Body of pancreas (tissue), 4 donors: ENCODE measurements around the gene APOL2.
"Not testable (repeated sequence)": the region's sequence is repeated elsewhere in the genome, so short reads cannot be mapped to it uniquely, and the experiment has no call there.

Source experiments
- POLR2A ChIP-seq, 3 donors: fragments of 450-650 bp; IDR thresholded peaks; one replicate each; pipeline ENCODE4 v1.6.1; 2016; ENCODE audit warnings: antibody characterized with exemption in 3 of 3, mild to moderate bottlenecking in 2 of 3
- TF ChIP-seq, protein P1 (sequence below), 7 experiments: fragments of 450-650 bp in 4 of 7; fragments of 200-600 bp in 3 of 7; sonication (generic) in 3 of 7; IDR thresholded peaks; one replicate each; pipeline ENCODE4 v1.5.1; 2016 to 2019; ENCODE audit warnings: antibody characterized with exemption in 7 of 7

GRCh38 chr22:36209488-36209908, 29.8 kb downstream of the APOL2 start:
- not testable (repeated sequence) for TF ChIP-seq POLR2A (IDR thresholded peaks at IDR 0.05)
- TF ChIP-seq, protein P1, sequence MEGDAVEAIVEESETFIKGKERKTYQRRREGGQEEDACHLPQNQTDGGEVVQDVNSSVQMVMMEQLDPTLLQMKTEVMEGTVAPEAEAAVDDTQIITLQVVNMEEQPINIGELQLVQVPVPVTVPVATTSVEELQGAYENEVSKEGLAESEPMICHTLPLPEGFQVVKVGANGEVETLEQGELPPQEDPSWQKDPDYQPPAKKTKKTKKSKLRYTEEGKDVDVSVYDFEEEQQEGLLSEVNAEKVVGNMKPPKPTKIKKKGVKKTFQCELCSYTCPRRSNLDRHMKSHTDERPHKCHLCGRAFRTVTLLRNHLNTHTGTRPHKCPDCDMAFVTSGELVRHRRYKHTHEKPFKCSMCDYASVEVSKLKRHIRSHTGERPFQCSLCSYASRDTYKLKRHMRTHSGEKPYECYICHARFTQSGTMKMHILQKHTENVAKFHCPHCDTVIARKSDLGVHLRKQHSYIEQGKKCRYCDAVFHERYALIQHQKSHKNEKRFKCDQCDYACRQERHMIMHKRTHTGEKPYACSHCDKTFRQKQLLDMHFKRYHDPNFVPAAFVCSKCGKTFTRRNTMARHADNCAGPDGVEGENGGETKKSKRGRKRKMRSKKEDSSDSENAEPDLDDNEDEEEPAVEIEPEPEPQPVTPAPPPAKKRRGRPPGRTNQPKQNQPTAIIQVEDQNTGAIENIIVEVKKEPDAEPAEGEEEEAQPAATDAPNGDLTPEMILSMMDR (IDR thresholded peaks at IDR 0.05) = not testable (repeated sequence)
